ENCODE results near the gene WT1.

Gene WT1

DNA sequence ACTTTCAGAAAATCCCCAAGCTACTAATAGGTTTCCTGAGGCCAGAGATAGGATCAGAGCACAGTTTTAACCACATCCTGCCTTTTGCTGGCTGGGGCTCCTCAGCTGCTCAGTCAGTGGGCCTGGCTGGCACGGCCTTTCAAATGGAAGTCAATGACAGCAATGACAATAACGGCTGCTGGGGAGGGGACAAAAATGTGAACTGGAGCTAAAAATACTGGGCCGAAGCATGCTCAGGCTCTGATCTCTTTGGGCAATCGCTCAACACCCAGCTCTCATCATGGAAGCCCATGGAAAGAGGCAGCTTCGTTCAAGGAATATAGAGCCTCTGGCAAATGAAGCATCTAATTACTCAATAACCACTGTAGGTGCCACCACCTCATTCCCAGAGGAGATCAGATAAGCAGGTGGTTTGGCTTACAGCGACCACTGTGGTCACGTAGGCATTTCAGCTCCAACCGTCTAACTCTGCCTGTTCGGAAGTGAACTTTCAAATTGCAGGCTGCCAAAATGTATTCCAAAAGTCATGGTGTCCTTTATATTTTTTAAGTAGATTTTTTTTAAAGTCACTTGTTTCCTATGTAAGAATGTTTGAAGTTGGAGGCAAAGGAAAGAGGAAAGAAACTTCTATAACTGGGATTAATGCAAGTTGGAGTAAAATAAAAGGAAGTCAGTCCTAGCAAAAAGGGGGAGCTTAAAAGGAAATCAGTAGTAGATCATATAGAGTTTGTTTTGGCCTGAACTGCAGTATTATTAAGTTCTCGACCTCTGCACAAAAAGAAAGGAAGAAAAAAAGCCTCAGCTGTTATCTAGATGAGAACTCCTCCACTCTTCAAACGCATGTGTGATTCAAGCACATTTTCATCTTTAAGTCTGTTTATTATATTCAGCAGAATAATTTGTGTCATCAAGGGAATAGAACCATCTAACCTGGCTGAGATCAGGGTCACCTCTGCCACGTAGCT lies 14.1 kb downstream of the WT1 start:
- no peak for DNase-seq

DNA sequence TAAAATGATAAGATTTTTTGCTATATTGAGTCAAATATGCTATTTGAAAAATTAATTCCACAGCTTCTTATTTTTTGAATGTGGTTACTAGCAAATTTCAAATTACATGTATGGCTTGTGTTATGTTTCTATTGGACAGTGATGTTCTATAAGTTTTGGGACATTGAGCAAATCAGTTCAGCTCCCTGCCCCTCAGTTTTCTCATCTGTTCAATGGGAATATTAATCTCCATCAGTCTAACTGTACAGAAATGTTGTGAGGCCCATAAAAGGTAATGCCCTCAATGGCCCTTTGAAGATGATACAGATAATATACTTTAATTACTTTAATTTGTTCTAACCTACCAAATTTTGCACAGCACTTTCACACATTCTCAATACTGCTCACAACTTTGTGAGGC lies 15.2 kb downstream of the WT1 start:
- DNase-seq = no peak

DNA sequence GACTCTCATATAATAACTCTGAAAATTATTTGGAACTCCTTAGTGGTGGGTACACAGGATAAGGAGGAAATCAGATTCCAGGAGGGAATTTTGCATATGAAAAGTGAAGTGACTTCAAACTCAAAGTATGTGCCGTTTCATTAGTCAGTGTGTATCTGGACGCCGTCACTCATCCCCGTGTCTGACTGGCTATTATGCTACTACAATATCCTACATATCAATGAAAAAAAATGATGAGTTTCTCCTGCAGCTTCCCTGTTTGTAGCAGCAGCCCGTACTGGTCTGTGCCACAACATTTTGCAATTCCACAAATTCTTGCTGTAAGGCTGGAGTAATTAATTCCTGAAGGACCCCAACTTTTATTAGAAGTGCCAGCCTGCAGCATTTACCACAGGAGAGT lies 16.5 kb downstream of the WT1 start:
- no peak for DNase-seq

DNA sequence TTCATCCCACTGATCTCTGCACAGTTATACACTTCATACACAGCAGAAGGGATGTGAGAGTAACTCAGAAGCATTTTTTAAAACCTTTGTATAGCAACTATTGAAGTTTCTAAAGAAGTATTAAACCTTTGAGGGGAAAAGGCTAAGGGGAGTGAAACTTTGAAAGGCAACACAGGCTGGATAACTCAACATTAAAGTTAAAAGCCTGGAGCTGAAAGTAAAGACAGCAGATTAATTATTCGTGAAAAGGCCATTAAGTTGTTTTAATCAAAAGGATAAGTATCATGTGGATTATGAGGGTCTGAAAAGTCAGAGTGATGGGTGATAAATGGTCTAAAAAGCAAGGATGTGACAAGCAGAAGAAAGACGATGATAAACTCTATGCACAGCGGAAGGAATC lies 17.5 kb downstream of the WT1 start:
- DNase-seq = no peak

DNA sequence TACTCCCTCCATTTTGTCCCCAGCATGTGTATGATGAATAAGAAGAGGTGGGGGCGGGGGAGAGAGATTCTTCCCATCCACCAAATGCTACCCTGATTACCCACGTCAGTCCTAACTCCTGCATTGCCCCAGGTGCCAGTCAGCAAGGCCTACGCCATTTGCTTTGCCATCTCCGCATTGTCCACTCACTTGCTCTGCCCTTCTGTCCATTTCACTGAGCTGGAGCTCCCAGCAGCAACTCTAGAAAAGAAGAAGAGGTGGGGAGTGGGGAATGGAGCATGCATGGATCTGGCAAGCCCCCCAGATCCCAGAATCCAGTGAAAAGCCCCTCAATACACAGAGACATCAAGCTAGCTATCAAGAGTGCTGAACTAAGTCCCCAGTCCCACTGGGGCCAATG lies 19.0 kb downstream of the WT1 start:
- DNase-seq = no peak

DNA sequence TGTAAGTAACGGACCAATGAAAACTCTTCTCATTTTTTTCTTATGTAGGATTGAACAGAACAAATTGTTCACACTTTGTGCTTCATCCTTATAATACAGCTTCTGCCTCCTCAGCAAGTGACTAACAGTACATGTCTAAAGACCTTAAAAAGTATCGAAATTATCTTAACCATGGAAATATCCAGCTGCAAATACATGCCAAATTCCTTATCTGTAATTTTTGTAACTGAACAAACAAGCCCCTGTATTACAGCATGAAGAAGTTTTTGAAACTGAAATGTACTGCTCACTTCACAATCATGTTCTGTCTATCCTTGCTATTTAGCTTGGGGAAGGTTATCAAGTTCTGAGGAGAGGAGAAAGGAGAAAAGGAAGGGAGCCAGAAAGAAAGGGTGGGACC lies 20.4 kb downstream of the WT1 start:
- DNase-seq = no peak

DNA sequence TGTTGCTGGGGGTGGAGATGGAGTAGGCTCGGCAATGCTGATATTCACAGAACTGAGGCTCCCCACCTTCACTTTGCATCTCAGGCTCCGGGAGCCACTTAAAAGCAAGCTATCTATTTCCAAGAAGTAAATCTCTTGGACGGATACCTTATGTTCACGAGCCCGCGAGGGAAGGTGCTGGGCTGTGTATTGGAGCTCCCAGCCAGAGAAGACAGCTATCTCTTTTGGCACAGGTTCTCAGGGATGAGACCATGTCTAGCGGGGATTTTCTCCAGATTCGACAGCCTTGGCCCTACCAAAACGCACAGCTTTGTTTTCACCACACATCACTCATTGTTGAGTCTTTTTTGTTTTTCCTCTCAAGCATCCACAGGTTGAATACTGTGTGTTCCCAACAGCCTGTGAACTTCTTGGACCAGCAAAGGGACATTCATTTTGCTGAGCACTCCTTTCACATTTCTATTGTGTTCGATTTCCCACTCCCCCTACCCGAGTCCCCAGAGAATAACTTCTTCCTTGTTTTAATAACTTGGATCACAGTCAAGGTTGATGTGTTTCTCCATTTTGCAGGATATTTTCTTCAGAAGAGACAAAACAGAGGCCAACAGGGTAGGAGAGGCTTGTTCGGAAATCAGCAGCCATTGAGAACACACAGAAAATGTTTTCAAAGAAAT lies 23.3 kb downstream of the WT1 start:
- DNase-seq = no peak

DNA sequence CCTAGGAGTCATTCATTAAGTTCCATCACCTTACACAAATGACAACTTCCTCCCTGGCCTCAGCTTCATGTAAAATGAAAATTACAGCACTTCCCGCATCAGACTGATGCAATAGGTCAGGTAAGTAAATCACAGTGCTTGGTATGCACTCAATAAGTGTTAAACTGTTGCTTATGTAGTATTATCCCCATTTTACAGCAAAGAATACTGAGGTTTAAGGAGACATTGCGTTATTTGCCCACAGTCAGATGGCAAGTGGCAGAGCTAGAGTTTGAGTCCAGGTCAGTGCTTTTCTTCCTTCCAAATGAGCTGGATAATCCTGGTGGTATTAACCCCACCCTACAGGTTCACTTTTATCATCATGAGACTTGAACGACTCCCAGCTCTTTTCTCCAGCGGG lies 29.7 kb downstream of the WT1 start:
- DNase-seq = no peak

DNA sequence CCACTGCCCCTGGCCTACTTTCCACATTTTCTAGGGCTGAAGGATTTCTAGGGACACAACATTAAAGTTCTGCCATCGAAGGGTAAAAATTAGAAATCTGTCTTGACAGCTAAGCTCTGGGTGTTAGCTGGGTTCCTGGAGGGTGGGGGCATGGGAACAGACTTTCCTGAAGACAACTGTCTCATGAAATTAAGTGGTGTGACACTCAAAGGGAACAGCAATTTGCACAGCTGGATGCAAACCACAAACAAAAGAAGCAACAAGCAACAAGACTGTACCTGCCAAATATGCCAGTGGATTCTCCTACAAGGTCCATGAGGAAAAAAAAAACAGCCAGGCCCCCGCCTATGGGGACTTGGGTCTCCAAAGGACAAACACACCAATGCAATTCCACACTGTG lies 32.5 kb downstream of the WT1 start:
- no peak for DNase-seq

DNA sequence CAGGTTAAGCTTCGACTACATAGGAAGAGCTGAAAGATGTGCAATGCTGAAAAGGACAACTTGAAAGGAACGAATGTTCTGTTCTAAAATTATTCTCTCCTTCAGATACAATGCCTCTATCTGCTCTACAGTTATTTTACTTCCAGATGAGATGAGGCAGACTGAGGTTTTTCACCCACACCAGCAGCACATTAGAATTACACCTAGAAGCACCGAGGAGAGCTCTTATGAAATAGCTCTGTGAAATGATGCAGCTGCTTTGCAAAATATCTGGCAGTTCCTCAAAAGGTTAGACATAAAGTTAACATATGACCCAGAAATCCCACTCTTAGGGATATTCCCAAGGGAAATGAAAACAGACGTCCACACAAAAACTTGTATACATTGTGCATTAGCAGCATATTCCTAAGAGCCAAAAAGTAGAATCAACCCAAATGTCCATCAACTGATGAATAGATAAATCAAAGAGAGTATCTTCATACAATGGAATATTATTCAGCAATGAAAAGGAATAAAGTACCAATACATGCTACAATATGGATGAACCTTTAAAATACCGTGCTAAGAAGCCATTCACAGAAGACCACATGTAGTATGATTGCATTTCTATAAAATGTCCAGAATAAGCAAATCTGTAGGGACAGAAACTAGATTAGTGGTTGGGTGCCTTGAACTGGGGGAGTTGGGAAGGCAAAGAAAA lies 34.5 kb downstream of the WT1 start:
- no peak for DNase-seq

DNA sequence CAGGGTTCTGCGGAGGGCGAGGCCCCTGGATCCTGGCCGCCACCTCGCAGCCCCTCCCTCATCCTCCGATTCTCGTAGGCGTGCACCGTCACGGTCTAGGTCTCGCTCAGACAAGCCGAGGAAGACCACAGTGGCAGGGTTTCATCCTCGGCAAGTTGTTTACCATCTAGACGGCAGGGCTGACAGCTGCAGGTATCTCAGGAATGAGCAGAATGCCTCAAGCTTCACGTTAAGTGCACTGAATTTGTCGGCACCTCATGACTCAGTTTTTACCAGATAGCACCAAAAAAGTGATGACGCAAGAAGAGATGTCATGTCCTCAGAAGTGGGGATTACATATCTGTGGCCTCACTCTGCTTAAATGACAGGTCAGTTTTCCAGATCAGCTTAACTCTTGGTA lies 35.1 kb downstream of the WT1 start:
- DNase-seq = no peak

DNA sequence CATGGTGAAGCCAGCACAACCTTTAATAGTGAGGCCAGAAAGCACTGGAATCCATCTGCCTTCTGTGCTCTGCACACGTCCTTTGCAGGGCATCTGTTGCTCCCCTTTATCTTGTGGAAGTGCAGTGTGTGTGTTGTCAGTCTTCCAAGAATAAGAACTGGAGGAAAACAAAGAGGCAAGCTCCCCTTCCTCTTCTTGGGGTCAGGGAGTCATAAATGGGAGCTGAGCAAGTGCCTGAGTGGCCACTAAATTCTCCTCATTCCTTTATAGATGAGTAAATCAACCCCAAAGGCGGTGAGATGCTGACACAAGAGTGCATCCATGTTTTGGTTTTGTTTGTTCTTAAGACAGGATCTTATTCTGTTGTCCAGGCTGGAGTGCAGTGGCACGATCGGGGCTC lies 38.3 kb downstream of the WT1 start:
- DNase-seq = no peak

DNA sequence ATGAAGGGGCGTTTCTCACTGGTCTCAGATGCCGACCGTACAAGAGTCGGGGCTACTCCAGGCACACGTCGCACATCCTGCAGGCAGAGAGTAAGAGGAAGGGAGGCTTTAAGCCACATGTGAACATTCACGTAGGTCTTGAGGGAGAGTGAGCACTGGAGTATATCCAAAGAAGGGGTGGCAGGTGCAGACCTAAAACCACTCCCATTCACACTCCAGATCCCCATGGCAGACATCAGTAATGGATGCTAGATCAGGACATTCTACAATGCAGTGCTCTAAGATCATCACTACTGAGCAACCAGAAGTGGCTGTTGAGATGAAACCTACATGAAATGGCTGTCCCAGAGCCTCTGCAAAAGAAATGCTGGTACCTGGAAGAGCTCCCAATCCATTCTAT lies 39.0 kb downstream of the WT1 start:
- no peak for DNase-seq

DNA sequence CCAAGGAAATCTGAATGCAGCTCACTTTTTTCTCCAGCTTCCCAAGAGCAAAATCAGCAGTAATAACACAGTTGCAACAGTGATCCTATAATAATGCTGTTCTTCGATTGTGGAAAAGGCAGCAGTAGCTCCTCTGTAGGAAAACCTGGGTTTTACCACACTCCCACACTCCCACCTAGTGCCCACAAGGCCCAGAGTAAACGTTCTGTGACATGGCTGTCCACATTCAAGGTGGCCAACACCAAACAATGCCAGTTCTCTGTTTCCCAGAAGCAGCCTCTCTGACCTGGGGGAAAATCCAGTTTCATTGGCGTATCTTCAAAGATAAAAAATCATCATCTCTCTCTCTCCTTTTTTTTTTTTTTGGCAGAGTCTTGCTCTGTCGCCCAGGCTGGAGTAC lies 40.2 kb downstream of the WT1 start:
- no peak for DNase-seq

DNA sequence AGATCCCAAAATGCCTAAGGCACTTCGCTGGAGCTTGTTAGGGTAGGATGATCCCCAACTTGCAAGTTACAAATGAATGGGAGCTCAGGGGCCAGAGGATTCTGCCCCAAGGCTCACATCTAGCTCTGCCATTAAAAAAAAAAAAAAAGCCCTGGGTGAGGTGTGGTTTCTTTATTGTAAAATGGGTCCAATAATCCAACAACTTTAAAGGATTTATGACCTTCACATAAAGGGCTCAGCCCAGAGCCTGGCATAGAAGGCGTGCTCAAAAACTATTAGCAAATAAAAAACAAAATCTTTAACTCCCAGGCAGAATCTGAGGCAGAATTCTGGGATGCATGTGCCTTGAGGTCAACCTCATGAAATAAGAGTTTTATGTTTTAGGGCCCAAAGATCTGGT lies 42.5 kb downstream of the WT1 start:
- DNase-seq = no peak

DNA sequence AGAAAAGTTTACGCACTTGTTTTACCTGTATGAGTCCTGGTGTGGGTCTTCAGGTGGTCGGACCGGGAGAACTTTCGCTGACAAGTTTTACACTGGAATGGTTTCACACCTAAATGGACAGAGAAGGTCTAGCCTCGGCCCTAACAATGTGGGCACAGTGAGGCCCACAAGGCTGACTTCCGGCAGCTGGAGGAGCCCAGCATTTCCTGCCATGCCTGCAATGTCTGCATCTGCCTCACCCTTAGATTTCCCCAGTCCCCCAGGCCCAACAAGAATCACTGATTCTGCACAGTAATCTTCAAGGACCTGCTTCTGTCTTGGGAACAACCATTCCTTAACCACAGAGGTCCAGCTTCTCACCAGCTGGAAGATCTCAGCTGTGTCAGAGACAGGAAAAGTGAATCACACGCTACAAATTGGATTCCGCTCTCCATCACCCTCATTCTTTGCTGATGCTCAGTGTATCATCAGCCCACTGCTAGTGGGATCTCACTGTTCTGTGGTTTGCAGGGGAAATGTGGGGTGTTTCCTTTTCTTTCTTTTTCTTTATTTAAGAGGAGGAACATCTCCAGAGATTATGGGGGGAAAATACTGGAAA lies 43.3 kb downstream of the WT1 start:
- no peak for DNase-seq

DNA sequence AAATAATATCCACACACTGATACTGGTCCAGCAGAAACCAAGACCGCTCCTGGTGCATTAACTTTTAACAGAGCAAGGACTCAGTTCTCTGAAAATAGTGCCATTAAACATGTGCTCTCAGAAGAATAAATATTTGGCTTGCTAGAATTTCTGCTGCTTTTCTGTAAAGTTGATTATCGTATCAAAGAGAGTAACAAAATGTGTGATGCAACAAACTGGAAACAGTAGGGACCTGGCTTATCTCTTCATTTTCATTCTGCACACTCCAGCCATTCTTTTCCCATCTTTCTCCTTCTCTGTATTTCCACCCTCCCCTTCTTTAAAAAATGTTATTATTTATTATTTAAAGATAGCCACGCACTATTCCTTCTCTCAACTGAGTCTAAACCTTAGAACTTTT lies 43.9 kb downstream of the WT1 start:
- DNase-seq = no peak

DNA sequence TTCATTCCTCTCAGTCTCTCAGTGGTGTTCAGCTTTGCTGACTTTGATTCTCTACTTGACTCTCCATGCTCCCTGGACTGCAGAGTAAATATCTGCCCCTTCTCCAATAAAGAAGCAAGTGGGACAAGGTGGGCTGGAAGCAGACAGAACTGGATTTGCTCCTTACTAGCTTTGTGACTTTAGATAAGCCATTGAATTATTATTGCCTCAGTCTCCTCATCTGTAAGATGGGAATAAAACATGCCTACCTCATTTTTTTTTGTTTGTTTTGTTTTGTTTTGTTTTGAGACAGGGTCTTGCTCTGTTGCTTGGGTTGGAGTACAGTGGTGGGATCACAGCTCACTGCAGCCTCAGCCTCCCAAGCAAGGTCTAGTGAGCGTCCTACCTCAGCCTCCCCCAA lies 44.6 kb downstream of the WT1 start:
- DNase-seq = no peak

DNA sequence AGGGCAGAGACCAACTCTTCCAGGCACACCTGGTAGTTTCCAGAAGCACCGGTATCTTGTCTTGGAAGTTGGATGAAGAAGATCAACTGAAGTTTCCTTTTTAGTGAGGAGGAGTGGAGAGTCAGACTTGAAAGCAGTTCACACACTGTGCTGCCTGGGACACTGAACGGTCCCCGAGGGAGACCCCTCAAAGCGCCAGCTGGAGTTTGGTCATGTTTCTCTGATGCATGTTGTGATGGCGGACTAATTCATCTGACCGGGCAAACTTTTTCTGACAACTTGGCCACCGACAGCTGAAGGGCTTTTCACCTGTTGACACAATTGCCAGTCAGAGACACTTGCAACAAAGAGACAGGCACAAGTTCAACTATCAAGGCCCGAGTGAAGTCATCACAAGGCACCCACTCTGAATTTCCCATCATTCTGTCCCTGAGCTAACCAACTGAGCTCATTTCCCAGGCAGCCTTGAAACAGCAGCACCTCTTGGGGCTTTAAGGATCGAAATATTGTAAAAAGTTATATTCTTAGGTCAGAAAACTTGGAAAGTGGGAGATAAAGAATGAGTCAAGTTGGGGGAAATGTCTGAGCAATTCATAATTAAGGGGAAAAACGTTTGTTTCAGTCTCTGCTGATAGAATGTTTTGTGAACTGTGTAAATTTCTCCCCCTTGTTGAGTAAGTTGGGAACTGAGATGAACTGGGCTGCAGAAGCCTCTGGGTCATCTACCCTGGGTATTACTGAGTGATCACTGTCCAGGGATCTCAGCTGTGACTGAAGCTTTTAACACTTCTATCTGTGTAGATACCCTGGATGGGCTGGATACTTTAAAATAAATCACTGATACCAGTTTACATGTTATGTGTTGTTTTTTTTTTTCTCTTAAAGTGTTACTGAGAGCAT lies 46.2 kb downstream of the WT1 start:
- DNase-seq = no peak

DNA sequence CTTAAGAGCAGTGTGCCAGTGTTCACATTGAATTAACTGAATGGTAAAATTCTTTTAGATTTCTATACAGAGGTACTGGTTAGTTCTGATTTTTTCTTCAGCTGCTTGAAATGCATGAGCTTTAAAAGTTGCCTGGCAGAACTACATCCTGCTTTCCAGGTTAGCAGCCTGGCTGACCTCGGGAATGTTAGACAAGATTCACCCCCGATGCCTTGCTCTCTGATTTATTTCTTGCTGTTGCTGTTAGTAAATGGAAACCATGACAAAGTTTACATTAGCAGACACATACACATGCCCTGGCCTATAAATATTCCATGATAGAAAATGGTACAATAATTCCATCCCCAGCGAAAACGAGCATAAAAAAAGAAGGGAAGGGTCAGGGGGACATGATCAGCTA lies 47.0 kb downstream of the WT1 start:
- no peak for DNase-seq

DNA sequence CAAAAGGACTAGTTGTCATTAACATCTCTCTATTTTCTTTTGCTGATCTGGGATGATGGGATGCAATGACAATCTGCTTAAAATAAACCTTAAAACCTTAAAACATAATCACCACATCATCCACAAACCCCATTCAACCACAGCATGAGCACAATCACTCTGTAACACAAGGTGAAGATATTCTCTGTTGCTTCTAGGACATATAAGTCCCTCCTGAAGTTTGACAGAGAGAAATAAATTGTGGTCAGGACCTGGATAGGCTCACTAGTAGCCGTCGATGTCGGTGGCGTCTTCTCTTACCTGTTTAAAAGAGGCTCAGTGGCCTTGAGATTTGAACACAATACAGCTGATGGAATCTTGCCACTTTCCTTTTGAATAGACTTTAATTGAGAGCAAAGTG lies 47.9 kb downstream of the WT1 start:
- no peak for DNase-seq

DNA sequence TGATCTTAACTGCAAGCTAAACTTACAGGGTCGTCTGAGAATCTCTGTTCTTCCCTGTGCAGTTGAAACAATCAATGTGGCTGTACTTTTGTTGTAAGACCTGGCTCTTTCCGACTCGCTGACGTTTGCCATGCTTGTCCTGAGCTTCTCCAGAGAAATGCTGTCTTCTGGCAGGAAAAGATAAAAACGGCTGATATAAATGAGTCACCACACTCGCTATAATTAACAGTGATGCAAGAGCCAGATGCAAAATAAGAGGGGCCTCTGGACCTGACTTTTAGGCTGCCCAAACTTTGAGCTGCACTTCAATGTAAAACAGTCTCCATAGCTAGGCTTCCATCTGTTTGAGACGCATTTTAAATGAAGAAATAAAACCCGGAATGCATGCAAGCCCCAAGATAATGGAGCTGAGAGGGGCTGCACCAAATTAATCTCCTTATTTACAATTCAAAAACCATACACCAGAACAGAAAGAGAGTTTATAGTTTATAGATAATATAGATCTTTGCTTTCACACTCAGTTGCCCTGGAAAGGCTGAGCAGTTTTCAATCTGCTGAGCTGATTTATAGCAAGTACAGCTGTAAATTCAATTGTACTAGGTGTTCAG lies 48.5 kb downstream of the WT1 start:
- no peak for DNase-seq

All from activated CD4-positive, alpha-beta T cell treated with anti-CD3 and anti-CD28 coated beads for 1 hour (primary cell).